Activated CD8-positive, alpha-beta memory T cell treated with anti-CD3 and anti-CD28 coated beads, Interleukin-2, amount 50 U/mL, for 1 hour (primary cell): Measurements from ENCODE around the gene CDH4.
"Not testable (repeated sequence)": the region's sequence is repeated elsewhere in the genome, so short reads cannot be mapped to it uniquely, and the experiment has no call there.

Source experiments
- DNase-seq: peaks from one replicate; pipeline ENCODE4 v3.0.0-alpha.2; 2020; ENCODE audit errors: extremely low read depth

The CDH4 gene

DNA sequence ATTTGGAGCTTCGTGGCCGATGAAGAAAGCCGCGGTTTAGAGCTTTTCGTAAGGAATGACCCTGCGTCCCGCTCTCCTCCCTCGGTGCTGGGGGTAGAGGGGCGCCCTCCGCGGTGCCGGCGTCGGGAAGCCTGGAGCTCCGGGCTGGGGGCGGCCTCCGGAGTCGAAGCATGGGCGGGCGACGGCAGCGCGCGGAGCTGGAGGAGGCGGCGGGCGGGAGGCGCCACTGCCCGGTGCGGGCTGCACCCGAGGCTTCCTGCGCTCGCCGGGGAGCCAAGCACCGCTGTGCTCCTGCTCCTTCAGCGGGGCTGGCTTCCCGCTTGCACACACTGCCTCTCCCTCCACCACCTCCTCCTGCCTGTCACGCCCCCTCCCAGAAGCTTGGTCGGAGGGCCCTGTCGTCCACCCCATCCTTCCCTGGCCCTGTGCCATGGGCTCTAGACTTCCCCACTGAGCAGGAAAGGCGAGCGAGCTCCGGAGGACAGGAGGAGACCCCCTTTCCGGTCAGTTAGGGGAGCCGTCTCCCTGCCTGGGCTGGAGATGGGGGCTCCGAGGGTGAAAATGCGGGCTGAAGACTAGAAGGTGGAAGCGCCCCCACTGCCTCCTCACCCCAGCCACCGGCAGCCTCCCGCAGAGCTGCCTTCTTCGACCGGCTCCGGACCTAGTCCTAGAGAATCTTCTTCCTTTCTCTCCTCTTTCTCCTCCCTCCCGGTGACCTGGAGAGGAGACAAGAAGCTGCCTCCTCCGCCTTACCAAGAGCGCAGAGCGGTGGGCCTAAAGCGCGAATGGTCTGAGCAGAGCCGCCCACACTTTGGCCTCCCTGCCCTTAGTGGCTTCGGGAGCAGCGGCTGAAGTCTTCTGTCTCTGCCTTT, 1.8 kb downstream of the CDH4 start:
- no peak for DNase-seq

DNA sequence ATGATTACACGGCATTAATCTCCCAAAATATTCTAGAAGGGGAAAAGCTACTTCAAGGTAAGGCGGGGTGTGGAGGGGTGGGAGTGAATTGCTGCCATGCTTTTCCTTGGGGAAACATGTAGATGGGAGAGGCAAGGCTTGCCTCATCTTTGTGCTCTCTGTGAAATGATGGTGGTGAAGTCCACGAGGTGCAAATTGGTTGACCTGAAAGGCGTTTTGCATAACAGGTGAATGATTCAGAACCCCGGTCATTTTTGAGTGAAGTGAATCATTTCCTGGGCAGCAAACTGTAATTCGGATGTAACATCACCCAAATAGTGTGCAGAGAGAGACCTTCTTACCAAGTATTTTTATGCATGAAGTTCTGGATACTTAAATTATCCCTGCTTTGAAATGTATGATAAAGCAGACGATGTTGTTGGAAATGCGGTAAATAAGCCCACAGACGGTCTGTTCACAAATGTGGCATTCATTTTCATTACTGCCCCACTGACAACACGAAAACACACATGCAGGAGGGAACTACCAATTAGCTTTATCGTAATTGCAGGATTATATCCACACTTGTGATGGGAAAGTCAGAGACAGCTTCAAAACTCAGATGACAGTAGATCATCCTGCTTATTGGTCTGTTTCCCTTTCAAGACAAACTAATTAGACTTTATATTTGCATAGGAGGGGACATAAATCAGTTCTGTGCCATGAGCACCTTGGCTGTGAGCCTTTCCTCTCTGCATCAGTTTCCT, 3.0 kb downstream of the CDH4 start:
- DNase-seq, result no peak

DNA sequence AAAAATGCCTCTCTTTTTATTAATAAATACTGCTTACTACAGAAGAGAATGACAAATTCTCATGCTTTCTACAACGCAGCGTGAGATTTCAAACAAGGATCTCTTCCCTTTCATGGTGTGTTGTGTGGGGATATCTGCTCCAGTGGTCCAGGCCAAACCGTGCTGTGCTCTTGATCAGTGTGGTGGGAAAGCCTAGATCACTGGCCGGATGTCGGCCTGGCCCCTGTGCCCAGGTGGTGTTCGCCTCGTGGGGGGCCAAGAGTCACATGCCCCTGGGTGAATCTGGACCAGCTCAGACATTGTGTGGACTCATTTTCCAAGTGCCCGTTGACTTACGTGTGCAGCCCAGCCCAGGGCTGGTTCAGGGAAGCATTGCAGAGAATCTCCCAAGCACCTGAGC, 4.3 kb downstream of the CDH4 start:
- DNase-seq, result no peak

DNA sequence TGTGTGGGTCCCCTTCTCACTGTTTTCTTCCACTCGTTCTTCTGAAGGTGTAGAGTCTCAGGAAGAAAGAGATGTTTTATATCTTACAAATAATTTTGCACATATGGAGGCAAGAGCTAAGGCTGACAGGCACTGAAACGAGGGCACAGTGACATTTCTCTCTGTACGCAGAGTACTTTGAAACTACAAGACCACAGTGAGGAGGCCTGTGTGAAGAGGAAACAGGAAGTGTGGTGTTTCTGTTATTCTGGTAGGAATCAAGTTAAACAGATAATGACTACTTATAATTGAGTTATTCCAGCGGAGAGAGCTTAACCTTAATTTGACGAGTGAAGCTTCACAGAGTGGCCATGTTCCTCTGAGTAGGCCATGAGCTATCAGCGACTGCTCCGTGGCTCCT, 4.8 kb downstream of the CDH4 start:
- no peak for DNase-seq

DNA sequence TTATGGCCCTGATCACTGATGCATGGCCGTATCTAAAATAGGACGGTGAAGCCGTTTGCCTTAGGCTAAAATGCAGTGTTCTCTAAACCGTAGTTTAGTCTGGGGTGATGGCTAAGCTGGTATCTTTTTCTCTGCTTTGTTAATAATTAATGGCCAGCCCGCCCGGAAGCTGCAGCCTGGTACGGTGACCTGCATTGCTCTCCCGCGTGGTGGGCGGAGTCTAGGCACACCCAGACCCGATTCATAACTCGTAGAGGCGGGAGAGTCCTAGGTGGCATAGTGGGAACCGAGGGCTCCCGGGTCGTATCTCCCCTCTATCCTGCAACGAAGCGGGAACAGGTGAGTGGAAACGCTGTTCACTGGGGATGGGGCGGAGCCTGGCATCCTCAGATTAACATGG, 5.5 kb downstream of the CDH4 start:
- no peak for DNase-seq

DNA sequence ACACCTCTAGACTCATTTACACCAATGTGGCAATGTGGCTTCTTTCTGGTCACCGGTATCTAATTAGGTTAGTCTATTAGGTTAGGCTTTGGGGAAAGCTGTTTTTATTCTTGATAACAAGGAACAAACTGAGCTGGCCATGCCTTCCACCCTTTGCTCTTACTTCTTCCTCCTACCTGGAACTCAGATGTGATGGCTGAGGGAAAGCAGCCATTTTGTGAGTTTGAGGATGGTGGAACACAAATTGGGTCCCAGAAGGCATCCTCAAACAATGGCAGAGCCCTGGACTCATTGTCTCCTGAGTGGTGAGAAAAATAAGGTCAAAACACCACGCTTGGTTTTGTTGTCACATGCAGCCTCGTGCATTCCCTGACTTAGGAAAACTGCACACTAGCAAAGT, 7.7 kb downstream of the CDH4 start:
- DNase-seq, result no peak

DNA sequence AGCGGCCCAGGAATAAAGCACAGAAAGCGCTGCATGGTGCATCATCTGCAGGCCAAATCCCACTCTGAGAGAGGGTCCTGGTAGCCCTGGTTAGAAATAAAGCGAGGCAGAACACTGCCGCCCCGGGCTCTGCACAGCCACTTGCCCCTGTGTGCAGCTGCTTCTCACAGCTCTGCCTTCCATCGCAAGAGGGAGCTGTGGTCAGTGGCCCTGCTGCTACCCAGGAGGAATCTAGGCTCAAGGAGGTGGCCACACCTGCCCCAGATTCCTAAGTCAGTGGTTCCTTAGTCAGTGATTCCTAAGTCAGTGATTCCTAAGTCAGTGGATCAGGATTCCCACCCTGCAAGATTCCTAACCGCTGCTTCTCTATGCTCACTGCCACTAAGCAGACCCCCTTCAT, 8.8 kb downstream of the CDH4 start:
- DNase-seq, result no peak

DNA sequence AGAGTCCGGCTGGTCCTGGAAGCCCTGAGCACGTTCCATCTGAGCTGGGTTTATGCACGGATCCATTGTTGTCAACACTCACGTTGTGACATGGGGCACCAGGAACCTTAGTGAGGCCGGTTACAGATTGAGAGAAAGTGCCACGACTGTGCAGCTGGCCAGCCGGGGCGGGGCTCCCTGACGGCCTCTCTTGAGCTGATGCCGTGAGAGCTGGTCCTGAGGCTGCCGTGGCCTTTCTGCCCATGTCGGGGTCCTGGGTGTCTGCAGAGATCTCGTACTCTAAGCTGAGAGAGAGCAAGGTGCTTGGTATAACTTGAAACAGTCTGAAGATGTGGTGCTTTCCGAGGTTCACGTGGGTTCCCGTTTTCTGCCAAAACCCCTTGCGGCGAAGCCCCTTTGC, 10.0 kb downstream of the CDH4 start:
- DNase-seq, result no peak

DNA sequence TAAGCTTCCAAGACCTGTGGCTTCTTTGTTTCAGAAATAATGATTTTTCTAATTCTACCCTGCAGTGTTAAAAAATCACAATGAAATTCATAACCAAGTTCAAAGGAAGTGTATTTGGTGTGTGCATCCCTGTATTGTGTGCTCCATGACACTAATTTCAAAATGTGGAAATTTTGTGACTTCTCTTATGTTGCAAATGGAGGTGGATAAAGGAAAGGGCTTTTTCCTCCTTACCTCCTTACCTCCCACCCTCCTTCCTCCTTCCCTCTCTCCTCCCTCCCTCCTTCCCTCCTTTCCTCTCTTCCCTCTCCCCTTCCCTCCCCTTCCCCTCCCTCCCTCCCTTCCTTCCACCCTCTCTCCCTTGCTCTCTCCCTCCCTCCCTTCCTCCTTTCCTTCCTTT, 10.5 kb downstream of the CDH4 start:
- DNase-seq, result no peak

DNA sequence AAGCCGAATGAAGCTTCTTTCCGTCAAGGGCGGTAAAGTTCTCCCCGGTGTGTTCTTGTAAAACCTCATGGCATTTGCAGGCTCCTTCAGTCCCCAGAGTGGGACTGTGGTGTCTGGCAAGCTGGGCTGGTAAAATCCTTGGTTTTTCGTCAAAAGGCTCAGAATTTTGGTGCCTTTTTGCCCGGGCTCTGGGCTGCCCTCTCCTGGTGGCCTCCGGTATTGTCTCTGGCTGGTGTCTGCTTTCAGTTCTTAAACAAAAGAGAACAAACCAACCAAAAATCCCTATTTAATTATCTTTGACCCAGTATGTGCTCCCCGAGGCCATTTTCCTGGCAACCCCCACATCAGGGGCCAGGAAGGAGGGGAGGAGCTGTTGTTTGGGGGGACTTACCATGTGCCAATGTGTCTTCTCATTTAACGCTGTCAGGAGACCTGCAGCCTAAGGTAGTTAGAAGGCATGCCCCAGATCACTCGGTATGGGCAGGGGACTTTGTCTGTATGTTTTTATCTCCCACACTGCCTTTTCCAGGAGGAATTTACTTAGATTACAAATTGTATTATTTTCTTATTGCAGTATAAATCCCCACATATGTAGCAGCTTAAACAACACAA, 11.1 kb downstream of the CDH4 start:
- no peak for DNase-seq

DNA sequence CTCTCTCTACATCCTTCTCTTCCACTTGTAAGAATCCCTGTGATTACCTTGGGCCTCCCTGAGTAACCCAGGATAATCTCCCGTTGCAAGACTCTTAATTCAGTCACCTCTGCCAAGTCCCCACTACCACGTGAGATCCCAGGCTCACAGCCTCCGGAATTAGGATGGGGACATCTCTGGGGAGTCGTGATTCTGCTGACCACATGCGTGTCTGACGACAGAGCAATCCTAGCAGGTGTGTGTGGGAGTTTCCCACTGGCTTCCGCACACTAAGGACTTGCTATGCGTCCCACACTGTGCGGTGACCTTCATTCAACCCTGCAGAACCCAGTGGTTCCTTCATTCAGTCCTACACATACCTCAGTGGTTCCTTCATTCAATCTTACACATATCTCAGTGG, 11.9 kb downstream of the CDH4 start:
- DNase-seq, result no peak

DNA sequence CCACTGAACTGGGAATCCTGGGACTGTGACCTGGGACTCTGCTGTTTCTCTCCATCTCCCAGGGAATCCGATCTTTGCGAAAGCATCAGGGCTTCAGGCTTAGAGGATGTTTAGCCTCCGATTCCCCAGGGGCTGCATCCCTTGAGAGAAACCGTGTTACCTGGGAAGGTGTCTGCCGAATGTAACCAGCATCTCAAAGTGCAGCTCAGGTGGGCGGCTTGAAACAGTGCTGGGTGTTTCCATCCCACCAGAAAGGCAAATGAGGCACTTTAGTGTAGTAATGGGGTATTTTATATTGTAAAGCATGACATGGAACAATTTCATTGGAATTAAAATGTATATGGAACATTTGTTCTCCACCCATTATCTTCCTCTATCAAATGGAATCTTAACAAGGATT, 15.2 kb downstream of the CDH4 start:
- DNase-seq, result no peak

DNA sequence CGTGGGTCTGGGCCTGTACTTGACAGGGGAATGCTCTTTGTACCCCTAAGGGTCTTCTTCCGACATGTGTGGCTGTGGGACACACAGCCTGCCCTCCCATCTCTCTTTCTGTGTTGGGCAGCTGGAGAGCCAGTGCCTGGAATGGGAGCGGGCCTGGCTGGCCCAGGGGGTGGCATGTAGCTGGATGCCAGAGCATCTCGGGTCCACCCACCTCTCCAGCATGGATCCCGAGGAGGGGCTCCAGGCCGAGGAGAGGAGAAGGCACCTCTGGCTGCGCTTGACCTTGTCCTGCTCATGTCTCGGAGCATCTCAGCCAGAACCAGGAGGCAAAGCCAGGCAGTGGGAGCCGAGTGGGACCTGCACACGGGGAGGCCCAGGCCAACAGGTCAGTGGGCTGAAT, 16.0 kb downstream of the CDH4 start:
- DNase-seq, result no peak

DNA sequence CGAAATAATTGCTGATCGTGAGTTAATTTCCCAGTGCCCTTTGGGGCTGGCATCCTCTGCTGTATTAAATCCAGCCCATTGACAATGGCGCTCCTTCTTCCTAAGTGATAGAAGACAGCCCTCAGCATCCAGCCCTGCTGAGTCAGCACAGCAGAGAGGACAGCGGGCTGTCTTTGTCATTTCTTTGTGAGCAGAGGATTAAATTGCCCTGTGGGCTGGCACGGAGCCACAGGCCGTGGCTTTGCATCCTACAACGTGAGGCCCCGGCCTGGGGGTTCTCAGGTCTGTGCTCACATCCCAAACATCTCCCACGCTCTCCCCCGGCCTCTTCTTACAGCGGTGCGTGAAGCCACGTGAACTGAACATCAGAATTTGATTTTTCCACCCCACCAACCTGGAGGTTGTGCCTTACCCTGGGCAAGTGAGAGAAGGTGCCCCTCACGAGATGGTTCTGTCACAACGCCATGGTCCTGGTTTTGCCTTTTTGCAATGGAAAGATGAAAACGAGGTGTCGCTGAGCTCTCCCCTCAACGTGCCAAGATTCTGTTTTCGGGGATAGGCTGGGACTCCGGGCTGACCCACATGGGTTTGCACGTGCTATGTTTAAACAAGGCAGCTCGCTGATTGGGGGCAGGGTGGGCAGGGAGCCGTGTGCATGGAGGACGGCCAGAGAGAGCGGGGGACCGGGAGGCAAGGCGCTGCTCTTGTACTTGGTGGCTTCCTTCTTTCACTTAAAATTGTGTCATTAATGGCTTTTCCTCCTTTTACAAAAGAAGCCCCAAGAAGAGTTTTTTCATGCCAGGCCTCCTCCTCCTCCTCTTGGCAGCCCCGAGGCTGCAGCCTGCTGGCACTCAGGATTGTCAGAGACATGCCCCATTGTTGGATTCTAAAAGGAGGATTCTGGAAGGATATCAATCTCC, 19.5 kb downstream of the CDH4 start:
- no peak for DNase-seq

DNA sequence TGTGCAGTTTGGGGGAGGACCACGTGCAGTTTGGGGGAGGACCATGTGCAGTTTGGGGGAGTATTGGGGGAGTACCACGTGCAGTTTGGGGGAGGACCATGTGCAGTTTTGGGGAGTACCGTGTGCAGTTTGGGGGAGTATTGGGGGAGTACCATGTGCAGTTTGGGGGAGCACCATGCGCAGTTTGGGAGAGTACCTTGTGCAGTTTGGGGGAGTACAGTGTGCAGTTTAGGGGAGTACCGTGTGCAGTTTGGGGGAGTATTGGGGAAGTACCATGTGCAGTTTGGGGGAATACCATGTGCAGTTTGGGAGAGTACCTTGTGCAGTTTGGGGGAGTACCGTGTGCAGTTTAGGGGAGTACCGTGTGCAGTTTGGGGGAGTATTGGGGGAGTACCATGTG, 21.0 kb downstream of the CDH4 start:
- not testable (repeated sequence) for DNase-seq

DNA sequence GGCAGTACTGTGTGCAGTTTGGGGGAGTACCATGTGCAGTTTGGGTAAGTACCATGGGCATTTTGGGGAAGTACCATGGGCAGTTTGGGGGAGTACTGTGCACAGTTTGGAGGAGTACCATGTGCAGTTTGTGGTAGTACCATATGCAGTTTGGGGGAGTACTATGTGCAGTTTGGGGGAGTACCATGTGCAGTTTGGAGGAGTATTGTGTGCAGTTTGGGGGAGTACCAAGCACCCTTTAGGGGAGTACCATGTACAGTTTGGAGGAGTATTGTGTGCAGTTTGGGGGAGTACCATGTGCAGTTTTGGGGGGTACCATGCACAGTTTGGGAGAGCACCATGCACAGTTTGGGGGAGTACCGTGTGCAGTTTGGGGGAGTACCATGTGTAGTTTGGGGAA, 21.6 kb downstream of the CDH4 start:
- DNase-seq, result not testable (repeated sequence)

DNA sequence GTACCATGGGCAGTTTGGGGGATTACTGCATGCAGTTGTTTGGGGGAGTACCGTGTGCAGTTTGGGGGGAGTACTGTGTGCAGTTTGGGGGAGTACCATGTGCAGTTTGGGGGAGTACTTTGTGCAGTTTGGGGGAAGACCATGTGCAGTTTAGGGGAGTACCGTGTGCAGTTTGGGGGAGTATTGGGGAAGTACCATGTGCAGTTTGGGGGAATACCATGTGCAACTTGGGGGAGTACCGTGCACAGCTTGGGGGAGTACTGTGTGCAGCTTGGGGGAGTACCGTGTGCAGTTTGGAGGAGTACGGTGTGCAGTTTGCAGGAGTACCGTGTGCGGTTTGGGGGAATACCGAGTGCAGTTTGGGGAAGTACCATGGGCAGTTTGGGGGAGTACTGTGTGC, 22.3 kb downstream of the CDH4 start:
- DNase-seq, result no peak

DNA sequence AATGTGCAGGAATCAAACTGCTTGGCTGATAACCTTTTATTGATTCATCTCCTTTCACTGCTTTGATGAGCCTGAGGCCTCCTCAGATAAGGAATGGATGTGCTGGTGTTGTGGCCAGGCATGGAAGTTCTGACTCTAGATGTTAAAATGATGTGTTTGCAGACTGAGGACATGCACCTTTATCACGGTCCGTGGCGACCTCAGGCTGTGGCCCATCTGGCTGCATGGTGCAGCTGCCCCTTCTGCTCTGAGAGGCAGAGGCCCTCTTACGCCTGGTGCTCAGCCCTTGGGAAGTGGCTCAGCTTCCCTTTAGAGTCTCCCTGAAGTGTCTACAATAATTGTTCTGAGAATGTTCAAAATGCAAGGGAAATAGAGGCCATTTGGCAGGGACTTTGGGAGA, 26.2 kb downstream of the CDH4 start:
- DNase-seq, result no peak

DNA sequence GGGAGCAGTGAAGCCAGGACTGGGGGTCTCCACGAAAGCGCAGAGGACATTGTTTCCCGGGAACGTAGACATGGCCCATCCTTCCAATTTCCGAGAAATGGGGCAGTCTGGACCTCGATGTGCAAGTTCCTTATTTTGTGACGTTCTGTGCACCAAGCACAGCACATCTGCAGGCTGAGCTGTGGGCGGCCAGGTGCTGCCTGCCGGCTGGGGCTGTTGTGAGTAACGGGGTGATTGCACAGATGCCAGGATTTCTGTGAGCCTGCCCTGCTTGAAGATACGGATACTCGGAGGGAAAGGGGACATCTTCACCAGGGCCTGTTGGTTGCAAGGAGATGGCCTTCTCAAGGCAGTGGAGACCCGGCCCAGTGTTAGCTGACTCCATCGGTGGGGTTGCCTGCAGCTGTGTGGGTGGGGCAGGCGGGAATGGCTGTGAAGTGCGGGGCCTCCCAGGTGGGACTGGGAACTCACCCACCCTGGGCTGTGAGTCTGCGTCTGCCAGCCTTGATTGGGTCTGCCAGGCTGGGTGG, 27.6 kb downstream of the CDH4 start:
- no peak for DNase-seq

DNA sequence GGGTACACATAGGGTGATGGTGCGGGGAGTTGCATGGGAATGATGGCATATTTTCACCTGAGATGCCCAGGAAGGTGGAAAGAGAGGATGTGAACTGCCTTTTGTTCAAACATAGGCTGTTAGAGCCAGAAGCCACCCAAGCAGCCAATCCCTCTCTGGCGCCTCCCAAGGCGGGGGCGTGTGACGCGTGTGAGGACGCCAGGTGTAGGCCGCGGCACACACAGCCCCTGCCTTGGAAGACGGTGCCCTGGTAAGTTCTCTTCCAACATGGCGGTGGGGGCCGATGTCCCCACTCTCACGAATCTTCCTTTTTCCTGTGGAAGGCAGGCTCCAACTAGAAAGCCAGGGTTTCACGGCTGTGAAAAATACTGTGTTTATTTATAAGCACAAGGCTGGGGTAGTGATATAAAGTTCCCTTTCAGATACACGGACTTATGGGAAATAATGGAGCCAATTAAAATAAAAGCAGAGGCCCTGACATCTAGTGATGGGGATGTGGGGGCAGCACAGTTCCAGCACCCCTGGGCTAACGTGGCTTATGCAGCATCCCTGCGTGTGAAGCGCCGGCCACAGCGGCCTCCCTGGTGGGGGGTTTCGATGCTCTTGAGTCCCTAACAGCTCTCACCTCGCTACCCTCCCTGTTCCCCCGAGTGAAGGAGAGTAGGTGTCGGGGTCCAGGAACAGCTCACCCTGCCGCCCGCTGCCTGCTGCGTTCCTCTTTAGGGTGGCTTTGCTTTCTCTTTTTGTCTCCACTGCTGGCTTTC, 28.3 kb downstream of the CDH4 start:
- no peak for DNase-seq

DNA sequence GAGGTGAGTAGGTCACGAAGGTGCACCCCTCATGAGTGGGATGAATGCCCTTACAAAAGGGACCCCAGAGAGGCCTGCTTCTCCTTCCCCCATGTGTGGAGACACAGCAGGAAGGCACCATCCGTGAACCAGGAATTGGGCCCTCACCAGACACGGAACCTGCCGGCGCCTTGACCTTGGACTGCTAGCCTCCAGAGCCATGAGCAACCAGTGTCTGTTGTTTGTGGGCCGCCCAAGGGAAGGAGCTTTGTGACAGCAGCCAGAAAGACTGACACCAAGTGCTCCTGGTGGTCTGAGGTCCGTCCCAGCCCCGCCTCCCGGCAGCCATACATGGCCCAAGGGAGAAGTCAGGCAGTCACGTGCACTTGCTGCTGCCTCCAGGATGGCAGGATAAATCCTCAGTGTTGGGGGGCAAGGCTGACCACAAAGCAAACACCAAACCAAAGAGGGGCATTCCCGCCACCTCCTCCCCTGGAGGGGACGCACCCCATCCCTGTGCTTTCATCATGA, 29.3 kb downstream of the CDH4 start:
- DNase-seq, result no peak
